AG04450 (cell line): Measurements from ENCODE around the gene TMEM130. TPM values are rescaled to one million over a fixed set of nuclear protein-coding genes. Genes with fewer than 3 reads are reported as not detected.

ENCODE experiments used
- CTCF ChIA-PET: fragments of 300-600, 350-600 bp; formaldehyde crosslinking; extraction: SDS; loops from one replicate; lab custom pipeline; 2022; ENCODE audit warnings: antibody characterized with exemption, inconsistent platforms; lab: Charles Lee
- POLR2A ChIA-PET: fragments of 350-600 bp; formaldehyde crosslinking; extraction: SDS; loops from one replicate; lab custom pipeline; 2021; ENCODE audit warnings: antibody characterized with exemption, inconsistent platforms; lab: Yijun Ruan, JAX
- DNase-seq: peaks from one replicate; pipeline ENCODE4 v3.0.0-alpha.2; 2011; ENCODE audit warnings: low read depth, low spot score
- H3K27ac ChIP-seq: one replicate; pipeline ENCODE4 v1.5.1; 2012; ENCODE audit warnings: low read depth, low read length, control low read depth
- H3K27me3 ChIP-seq: one replicate; pipeline ENCODE4 v1.6.0; 2012; ENCODE audit warnings: low read length; ENCODE audit not compliant: control insufficient read depth, insufficient read depth
- H3K4me3 ChIP-seq: 2 replicates; pipeline ENCODE4 v1.5.1; 2011; ENCODE audit warnings: mild to moderate bottlenecking, low read depth, low read length, control low read depth
- H3K9me3 ChIP-seq: 2 replicates; pipeline ENCODE4 v1.5.1; 2012; ENCODE audit warnings: low read length; ENCODE audit not compliant: control insufficient read depth, insufficient read depth
- polyA plus RNA-seq: library from polyadenylated mRNA; depleted of rRNA; stranded (reverse); fragments of >200 nt; gene quantifications from 2 replicates; pipeline ENCODE4 v1.2.3, GENCODE V29; 2011
- TF ChIP-seq, protein P1 (sequence below): IDR thresholded peaks from 2 replicates; pipeline ENCODE4 v1.5.1; 2011; ENCODE audit warnings: low read depth, low read length, control low read depth, inconsistent platforms

Gene TMEM130
- polyA plus RNA-seq, 1 experiment, result 7.0 TPM

DNA sequence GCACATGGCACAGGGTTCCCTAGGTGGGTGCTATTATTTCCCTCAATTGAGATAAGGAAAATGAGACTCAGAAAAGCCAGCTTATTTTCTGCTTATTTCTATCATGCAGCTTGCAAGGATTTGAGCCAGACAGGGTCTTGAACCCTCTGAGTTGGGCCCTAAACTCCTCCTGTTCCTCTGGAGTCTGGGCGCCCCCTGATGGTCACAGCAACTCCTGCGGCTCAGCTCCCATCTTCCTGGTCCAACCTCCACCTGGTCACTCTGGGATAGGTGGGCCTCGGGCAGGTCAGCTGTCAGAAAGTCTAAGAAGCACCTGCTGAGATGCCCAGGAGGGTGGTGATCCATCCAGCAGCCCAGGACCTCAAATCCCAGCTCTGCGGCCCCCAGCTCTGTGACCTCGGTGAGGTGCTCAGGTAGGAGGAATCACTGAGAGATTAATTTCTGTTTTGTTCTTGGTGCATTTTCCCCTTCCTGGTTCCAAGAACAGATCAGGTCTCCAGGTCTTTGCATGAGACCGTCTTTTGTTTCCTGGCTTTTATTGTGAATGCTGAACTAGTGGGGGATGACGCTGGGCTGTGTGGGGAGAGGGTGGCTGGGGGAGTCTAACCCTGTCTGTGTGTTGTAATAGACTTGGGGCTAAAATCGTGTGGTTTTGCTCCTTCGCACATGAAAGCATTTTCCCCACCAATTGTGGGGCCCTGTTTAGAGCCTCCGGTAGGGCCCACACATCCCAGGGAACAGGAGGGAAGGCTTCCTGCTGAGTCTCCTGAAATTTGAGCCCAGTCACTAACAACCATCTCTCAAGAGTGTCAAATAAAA lies 32.8 kb downstream of the TMEM130 start:
- ChIA-PET POLR2A (no interaction called here), CTCF (interaction anchor here (0.6 to 1.8 kb wide), 7 partner anchors 11 to 543 kb away, joined by 3 to 8 read pairs (median 4); no protein-coding TSS in a partner anchor)
- H3K27me3 ChIP-seq, result no peaks in the 10 kb centered on the region
- H3K27ac ChIP-seq, result peak overlapping the region; percentile 31
- no peak overlapping the region for H3K4me3 ChIP-seq
- no peak for DNase-seq
- TF ChIP-seq, protein P1, sequence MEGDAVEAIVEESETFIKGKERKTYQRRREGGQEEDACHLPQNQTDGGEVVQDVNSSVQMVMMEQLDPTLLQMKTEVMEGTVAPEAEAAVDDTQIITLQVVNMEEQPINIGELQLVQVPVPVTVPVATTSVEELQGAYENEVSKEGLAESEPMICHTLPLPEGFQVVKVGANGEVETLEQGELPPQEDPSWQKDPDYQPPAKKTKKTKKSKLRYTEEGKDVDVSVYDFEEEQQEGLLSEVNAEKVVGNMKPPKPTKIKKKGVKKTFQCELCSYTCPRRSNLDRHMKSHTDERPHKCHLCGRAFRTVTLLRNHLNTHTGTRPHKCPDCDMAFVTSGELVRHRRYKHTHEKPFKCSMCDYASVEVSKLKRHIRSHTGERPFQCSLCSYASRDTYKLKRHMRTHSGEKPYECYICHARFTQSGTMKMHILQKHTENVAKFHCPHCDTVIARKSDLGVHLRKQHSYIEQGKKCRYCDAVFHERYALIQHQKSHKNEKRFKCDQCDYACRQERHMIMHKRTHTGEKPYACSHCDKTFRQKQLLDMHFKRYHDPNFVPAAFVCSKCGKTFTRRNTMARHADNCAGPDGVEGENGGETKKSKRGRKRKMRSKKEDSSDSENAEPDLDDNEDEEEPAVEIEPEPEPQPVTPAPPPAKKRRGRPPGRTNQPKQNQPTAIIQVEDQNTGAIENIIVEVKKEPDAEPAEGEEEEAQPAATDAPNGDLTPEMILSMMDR, result peak; percentile 68
- no peaks in the 10 kb centered on the region for H3K9me3 ChIP-seq

DNA sequence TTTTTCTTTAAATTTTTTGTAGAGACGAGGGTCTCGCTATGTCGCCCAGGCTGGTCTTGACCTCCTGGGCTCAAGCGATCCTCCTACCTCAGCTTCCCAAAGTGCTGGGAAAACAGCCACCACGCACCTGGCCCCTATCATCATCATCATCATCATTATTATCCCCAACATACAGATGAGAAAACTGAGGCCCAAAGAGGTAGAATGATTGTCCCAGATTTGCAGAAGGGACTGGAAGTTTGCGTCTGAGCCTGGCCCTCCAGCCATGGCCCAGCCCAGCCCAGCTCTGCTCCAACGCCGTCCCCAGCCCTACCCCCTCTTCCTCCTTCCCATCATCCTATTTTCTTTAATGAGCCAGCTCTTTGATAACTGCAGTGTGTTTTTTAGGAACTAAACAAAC lies 34.9 kb downstream of the TMEM130 start:
- CTCF ChIA-PET, result interaction anchor here (1.1 to 1.9 kb wide), 3 partner anchors 37 to 401 kb away, joined by 3 to 4 read pairs (median 3); no protein-coding TSS in a partner anchor
- TF ChIP-seq, protein P1, result no peak

DNA sequence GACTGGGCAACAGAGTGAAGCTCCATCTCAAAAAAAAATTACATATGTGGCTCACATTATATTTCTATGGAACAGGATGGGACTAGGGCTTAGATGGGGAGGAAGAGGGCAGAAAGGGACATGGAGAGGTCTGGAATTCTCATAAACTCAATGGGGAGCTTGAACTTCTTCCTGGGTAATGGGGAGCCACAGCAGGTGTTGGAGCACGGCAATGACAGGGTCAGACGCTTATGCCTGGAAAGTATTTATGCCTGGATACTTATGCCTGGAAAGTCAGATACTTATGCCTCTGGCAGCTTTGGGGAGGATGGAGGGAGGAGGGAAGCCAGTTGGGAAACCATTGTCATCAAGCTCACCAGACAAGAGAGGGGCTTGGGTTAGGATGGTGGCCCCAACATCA lies 36.8 kb downstream of the TMEM130 start:
- DNase-seq, result no peak
- CTCF ChIA-PET, result interaction anchor here (0.6 to 4.2 kb wide), 2 partner anchors 8 to 43 kb away, joined by 4 to 58 read pairs; no protein-coding TSS in a partner anchor
- POLR2A ChIA-PET, result no interaction called here
- H3K27me3 ChIP-seq, result no peaks in the 10 kb centered on the region
- no peak overlapping the region for H3K27ac ChIP-seq
- H3K9me3 ChIP-seq, result no peaks in the 10 kb centered on the region
- TF ChIP-seq, protein P1, result no peak
- H3K4me3 ChIP-seq, result no peak overlapping the region

More for the DNA sequence above, 34.9 kb downstream of the TMEM130 start:
- H3K9me3 ChIP-seq, result no peaks in the 10 kb centered on the region
- H3K27ac ChIP-seq, result no peak overlapping the region
- DNase-seq, result no peak
- POLR2A ChIA-PET, result no interaction called here
- no peaks in the 10 kb centered on the region for H3K27me3 ChIP-seq
- no peak overlapping the region for H3K4me3 ChIP-seq

DNA sequence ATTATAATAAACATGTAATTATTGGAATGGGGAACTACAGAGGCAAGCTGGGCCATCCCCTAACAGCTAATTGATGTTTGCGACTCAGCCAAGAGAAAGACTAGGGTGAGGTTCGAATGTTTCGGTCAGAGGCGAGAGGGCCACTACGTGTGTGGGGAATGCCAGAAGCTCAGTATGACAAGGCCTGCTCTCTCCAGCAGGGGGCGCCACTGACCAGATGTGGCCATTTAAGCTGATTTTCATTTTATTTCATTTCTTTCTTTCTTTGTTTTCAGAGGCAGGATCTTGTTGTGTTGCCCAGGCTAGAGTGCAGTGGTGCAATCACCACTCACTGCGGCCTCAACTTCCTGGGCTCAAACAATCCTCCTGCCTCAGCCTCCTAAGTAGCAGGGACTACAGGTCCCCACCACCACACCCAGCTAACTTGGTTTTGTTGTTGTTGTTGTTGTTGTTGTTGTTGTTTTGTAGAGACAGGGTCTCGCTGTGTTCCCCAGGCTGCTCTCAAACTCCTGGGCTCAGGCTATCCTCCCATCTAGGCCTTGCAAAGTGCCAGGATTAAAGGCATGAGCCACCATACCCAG lies 38.1 kb downstream of the TMEM130 start:
- Histone ChIP-seq H3K4me3 (no peak overlapping the region), H3K9me3 (no peaks in the 10 kb centered on the region), H3K27me3 (peaks cover 4% of the 10 kb centered on the region), H3K27ac (no peak overlapping the region)
- CTCF ChIA-PET, result interaction anchor here (0.5 to 4.2 kb wide), 15 partner anchors 9 to 661 kb away, joined by 3 to 58 read pairs (median 4); partner anchors contain the start of gene TRRAP
- no peak for DNase-seq
- TF ChIP-seq, protein P1, result peak; percentile 60
- POLR2A ChIA-PET, result no interaction called here
